GM18517 (cell line): Measurements from ENCODE around the gene SMS.
"Not testable (repeated sequence)": the region's sequence is repeated elsewhere in the genome, so short reads cannot be mapped to it uniquely, and the experiment has no call there.

Source experiments
- ATAC-seq: cut with Tn5 transposase; IDR thresholded peaks from one replicate; pipeline ENCODE4 v1.9.1; 2021; ENCODE audit warnings: mild to moderate bottlenecking, moderate library complexity; ENCODE audit not compliant: unreplicated experiment

The SMS gene

GRCh38 chrX:21949689-21950088, 9.2 kb downstream of the SMS start:
- no peak for ATAC-seq

- ATAC-seq, result not testable (repeated sequence)
Measured at GRCh38 chrX:21950557-21950956, 10.0 kb downstream of the SMS start.

DNA sequence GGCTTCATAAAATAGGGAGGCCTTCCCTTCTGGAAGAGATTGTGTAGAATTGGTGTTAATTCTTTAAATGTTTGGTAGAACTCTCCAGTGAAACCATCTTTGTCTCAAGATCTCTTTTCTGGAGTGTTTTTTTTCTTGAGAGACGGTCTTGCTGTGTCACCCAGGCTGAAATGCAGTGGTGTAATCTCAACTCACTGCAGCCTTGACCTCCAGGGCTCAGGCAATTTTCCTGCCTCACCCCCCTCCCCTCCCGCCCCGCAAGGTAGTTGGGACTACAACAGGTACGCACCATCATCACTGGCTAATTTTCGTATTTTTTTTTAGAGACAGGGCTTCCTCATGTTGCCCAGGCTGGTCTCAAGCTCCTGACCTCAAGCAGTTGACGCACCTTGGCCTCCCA, 12.1 kb downstream of the SMS start:
- ATAC-seq, result no peak

DNA sequence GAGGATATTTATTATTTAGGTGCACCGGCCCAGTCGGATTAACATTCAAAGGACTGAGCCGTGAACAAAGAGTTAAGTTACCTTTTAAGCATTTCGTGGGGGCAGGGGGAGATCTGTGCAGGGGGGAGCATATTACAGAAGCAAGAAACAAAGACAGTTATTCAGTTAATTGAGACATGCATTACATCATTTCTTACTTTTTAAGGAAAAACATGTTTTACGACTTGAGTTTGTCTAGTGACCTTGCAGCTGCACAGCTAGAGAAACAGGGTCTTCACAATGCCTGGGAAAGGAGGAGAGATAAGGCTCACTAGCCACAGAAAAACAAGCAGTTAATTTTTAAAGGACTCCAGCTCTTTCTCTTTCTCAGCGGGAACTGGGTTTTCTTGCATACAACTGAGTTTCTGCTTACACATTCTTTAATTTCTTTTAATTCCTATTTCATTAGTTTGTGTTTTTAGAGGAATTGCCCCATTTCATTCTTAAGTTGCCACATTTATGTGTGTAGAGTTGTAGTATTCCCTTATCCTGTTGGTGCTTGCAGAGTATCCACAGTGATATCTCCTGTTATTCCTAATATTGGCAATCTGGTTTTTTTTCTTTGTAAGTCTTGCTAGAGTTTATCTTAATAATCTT, 12.8 kb downstream of the SMS start:
- not testable (repeated sequence) for ATAC-seq

GRCh38 chrX:21955403-21956189, 15.1 kb downstream of the SMS start:
- ATAC-seq, result no peak

DNA sequence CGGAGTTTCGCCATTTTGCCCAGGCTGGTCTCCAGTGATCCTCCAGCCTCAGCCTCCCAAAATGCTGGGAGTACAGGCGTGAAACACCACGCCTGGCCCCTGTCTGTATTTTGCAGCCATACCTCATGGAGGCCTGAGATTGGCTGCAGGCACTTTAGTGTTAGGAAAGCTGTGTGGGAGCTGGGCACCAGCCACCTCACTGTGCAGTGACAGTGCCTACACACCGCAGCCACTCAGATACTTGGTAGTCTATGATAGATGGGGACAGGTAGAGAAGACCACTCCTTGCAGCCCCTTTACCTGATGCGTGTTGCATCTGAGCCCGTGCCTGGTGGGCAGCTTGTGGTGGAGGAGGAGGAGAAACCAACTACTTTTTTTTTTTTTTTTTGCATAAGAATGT, 16.3 kb downstream of the SMS start:
- ATAC-seq, result no peak

GRCh38 chrX:21958187-21958586, 17.7 kb downstream of the SMS start:
- no peak for ATAC-seq

- ATAC-seq, result no peak
Measured at GRCh38 chrX:21958916-21959315, 18.4 kb downstream of the SMS start.

DNA sequence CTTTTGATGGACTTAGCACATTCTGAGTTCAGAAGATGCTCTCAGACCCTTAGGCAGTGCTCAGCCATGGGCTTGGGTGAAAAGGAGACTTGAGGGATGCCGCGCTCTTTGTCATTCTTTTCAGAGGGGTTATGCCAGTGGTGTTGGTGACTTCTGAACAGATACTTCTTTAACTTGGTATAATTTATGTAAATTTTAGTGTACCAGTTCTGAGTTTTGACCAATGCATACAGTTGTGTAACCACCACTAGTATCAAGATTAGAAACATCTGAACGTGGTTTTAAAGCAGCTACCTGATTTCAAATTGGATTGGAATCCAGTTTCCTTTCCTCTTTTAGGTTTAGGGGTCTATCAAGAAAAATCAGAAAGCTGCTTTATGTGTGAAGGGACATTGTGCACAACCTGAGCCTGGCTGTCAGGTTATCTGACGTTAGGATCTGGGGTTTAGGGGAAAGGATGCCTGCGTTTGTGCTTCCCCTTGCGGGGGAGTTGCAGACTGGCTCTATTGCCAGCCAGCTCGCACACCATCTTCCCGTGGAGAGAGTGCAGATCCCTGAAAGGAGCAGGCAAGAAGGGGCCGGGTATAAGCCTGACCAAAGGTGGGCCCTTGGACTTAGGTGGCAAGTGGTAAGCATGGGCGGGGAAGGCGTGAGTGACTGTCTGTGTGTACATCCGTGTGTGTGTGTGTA, 19.0 kb downstream of the SMS start:
- no peak for ATAC-seq

DNA sequence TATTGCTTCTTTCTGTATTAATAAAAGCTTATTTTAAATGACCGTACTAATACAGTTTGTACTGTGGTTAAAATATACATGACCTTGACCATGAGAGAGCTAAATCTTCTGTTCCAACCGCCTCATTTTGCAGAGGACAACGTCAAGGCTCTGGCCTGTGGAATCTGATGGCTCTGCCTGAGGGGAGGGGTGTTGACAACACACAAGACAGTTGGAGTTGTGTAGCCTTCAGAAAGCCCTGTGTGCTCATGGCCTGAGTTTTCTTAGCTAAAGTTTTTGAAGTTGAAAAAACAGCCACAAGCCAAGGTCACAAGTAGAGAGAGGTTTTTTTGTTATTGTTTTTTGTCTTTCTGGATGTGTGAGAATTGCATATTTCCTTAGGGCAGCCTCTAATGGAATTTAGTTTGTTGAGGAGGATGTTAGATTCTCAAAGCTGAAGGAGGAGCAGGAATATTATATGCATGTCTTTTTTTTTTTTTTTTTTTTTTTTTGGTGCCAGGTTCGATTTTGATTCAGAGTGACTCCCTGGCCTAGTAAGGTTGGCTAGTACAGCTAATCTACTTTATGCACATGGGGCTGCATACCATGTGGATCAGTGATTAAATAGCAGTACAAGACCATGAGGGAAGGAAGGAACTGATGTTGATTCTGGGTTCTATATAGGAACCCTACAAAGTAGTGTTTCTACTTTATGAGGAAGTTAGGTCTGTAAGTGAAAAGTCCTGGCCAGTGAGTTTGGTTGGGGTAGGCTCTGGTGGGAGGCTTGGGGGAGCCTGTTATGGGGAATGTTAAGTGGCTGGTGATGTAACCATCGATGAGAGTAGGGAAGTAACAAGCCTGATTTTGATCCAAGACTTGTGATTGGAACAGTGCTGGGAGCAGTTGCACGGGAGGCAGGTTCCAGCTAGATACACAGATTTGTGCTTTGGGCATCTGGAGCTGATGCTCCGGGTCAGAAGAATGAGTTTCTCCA, 20.3 kb downstream of the SMS start:
- no peak for ATAC-seq

DNA sequence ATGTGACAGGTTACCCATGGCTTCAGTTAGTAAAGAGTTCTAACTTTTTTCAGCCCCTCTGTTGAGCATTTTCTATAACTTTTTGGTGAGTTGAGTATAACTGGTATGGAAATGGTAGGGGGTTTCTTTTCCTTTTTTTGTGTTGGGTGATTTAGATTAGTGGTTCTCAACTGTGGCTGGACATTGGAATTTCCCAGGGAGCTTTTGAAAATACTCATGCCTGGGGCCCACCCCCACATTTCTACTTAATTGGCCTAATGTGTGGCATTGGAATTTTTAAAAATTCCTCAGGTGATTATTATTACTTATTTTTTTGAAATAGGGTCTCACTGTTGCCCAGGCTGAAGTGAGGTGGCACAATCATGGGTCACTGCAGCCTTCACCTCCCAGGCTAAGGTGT, 21.9 kb downstream of the SMS start:
- no peak for ATAC-seq

DNA sequence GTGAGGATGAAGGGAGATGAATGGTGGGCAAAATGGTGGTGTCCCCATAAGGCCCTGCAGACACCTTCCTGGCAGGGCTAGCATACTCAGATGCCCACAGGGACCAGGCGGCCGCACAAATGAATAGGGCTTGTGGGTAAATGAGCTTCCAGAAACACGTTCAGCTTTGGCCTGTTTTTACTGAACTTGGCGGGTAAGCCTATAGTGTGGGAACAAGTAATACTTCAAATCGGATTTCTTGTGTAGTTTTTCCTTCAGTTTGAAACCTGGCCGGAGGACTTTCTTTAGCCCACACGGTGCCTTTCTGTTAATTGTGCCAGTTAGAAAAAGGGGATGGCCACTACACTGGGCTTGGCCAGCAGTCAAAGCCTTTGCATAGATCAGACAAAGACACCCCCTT, 22.8 kb downstream of the SMS start:
- no peak for ATAC-seq

GRCh38 chrX:21963731-21964405, 23.4 kb downstream of the SMS start:
- no peak for ATAC-seq

DNA sequence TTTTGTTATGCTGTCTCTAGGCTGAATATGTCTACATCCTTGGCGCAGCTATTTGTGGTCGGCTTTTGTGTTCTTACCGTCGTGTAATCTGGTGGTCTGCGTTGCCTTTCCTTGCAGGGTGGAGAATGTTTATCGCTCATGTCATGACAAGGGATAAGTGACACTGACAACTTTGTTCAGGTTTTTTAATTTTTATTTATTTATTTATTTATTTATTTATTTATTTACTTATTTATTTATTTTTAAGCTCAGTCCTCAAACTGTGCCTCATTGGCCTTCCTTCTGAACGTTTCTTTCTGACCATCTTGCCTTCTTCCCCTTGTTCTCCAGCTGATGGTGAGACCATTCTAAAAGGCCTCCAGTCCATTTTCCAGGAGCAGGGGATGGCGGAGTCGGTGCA, 26.4 kb downstream of the SMS start:
- no peak for ATAC-seq

GRCh38 chrX:21968333-21968732, 27.8 kb downstream of the SMS start:
- no peak for ATAC-seq

DNA sequence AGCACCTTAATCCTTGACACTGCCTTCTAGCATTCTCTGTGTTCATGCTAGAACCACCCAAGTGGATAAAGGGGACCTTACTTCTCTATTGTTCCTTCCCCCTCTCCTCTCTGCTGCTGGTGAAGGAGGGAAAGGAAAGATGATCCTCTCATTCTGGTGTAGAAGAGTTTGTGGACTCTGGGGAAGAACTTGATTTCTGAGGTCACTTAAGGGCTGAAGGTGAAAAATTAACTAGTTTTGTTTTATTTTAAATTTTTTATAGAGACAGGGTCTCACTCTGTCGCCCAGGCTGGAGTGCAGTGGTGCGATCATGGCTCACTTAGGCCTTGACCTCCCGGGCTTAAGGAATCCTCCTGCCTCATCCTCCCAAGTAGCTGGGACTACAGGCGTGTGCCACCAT, 29.8 kb downstream of the SMS start:
- ATAC-seq, result no peak

GRCh38 chrX:21972046-21972445, 31.5 kb downstream of the SMS start:
- no peak for ATAC-seq

DNA sequence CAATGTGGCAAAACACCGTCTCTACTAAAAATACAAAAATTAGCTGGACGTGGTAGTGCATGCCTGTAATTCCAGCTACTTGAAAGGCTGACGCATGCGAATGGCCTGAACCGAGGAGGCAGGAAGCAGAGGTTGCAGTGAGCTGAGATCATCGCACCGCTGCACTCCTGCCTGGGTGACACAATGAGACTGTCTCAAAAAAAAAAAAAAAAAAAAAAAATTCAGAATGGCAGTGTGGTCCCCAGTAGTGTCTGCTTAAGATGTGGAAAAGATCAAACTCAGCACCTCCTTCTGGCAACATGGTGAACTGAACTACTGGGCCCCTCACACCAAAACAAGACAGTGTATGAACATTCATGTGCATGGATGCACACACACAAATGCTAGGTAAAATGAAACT, 32.2 kb downstream of the SMS start:
- ATAC-seq, result no peak

GRCh38 chrX:21973321-21974010, 33.0 kb downstream of the SMS start:
- no peak for ATAC-seq

- ATAC-seq, result peak; percentile 76
Measured at GRCh38 chrX:21974011-21974385, 33.5 kb downstream of the SMS start.
